Neutrophil (primary cell): ENCODE results near the gene DRAXIN.

Experiments
- H3K27ac ChIP-seq: fragments of 200-600 bp; sonication (generic); 2 replicates; pipeline ENCODE4 v1.5.1; 2016; ENCODE audit warnings: mild to moderate bottlenecking, moderate library complexity
- H3K27me3 ChIP-seq: fragments of 200-600 bp; sonication (generic); 2 replicates; pipeline ENCODE4 v1.6.0; 2016; ENCODE audit warnings: mild to moderate bottlenecking
- H3K36me3 ChIP-seq: fragments of 200-600 bp; sonication (generic); 2 replicates; pipeline ENCODE4 v1.5.1; 2017
- H3K4me1 ChIP-seq, 2 experiments: fragments of 200-600 bp in 1 of 2; sonication (generic) in 1 of 2; 1 replicate in 1 of 2; 2 replicates in 1 of 2; pipeline versions ENCODE4 v1.5.1 to v1.6.1; 2013 to 2016; ENCODE audit warnings: low read depth in 1 of 2, low read length in 1 of 2, mild to moderate bottlenecking in 1 of 2, moderate library complexity in 1 of 2; ENCODE audit not compliant: control insufficient read depth in 1 of 2, insufficient read depth in 1 of 2
- H3K4me3 ChIP-seq, 2 experiments: fragments of 200-600 bp in 1 of 2; sonication (generic) in 1 of 2; 1 replicate in 1 of 2; 2 replicates in 1 of 2; pipeline ENCODE4 v1.5.1; 2013 to 2016; ENCODE audit warnings: low read depth in 1 of 2, low read length in 1 of 2, mild to moderate bottlenecking in 1 of 2, moderate library complexity in 1 of 2
- H3K9me3 ChIP-seq: fragments of 200-600 bp; sonication (generic); 2 replicates; pipeline ENCODE4 v1.5.1; 2016
- TF ChIP-seq, protein P1 (sequence below): fragments of 200-600 bp; sonication (generic); IDR thresholded peaks from 2 replicates; pipeline ENCODE4 v1.5.1; 2016; ENCODE audit warnings: antibody characterized with exemption

The DRAXIN gene

GRCh38 chr1:11713095-11713494, 21.6 kb downstream of the DRAXIN start:
- H3K9me3 ChIP-seq, result no peaks in the 10 kb centered on the region
- H3K4me1 ChIP-seq, result no peaks in the 10 kb centered on the region
- TF ChIP-seq, protein P1, sequence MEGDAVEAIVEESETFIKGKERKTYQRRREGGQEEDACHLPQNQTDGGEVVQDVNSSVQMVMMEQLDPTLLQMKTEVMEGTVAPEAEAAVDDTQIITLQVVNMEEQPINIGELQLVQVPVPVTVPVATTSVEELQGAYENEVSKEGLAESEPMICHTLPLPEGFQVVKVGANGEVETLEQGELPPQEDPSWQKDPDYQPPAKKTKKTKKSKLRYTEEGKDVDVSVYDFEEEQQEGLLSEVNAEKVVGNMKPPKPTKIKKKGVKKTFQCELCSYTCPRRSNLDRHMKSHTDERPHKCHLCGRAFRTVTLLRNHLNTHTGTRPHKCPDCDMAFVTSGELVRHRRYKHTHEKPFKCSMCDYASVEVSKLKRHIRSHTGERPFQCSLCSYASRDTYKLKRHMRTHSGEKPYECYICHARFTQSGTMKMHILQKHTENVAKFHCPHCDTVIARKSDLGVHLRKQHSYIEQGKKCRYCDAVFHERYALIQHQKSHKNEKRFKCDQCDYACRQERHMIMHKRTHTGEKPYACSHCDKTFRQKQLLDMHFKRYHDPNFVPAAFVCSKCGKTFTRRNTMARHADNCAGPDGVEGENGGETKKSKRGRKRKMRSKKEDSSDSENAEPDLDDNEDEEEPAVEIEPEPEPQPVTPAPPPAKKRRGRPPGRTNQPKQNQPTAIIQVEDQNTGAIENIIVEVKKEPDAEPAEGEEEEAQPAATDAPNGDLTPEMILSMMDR, result no peak
- no peak overlapping the region for H3K27ac ChIP-seq
- H3K36me3 ChIP-seq, result no peaks in the 10 kb centered on the region
- H3K4me3 ChIP-seq, result no peak overlapping the region
- H3K27me3 ChIP-seq, result peaks cover 15% of the 10 kb centered on the region

GRCh38 chr1:11714831-11715575, 23.5 kb downstream of the DRAXIN start:
- Histone ChIP-seq H3K4me3 (no peak overlapping the region), H3K27me3 (no peaks in the 10 kb centered on the region), H3K4me1 (peaks cover 13 to 15% of the 10 kb centered on the region in 2 experiments), H3K9me3 (no peaks in the 10 kb centered on the region), H3K36me3 (no peaks in the 10 kb centered on the region), H3K27ac (no peak overlapping the region)
- TF ChIP-seq, protein P1, result no peak

- H3K36me3 ChIP-seq, result no peaks in the 10 kb centered on the region
- TF ChIP-seq, protein P1, result peak; percentile 97
- H3K9me3 ChIP-seq, result no peaks in the 10 kb centered on the region
- peak overlapping the region; percentile 88 for H3K27ac ChIP-seq
- no peaks in the 10 kb centered on the region for H3K27me3 ChIP-seq
- H3K4me1 ChIP-seq, result peaks cover 49 to 55% of the 10 kb centered on the region in 2 experiments
- peak overlapping the region; percentile 69 to 84 for H3K4me3 ChIP-seq
These were observed 28.0 kb downstream of the DRAXIN start for GRCh38 chr1:11719313-11720032.

DNA sequence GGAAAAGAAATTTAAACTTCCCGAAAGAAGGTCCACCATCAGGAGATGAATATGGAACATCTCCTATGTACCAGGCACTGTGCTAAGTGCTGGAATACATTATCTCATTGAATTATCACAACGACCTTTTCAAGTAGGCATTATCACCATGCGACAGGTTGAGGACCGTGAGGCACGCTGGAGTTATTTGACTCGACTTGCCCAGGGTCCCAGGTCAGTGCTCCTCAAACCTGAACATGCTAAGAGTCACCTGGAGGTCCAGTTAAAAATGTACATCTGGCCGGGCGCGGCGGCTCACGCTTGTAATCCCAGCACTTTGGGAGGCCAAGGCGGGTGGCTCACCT, 28.5 kb downstream of the DRAXIN start:
- Histone ChIP-seq H3K9me3 (no peaks in the 10 kb centered on the region), H3K27me3 (no peaks in the 10 kb centered on the region), H3K36me3 (no peaks in the 10 kb centered on the region), H3K27ac (peak overlapping the region; percentile 88), H3K4me1 (peaks cover 54 to 60% of the 10 kb centered on the region in 2 experiments), H3K4me3 (peak overlapping the region; percentile 69 to 84)
- TF ChIP-seq, protein P1, result no peak

- Histone ChIP-seq H3K4me3 (peak overlapping the region in 1 of 2 experiments; percentile 84), H3K36me3 (no peaks in the 10 kb centered on the region), H3K9me3 (no peaks in the 10 kb centered on the region), H3K27ac (peak overlapping the region; percentile 88), H3K27me3 (no peaks in the 10 kb centered on the region), H3K4me1 (peaks cover 59 to 65% of the 10 kb centered on the region in 2 experiments)
- TF ChIP-seq, protein P1, result no peak
These were observed 29.0 kb downstream of the DRAXIN start for GRCh38 chr1:11720525-11720924.
